ENCODE measurements around the gene ITSN2. TPM values are rescaled to one million over a fixed set of nuclear protein-coding genes. Genes with fewer than 3 reads are reported as not detected.

ITSN2 gene
- total and polyA plus RNA-seq, 2 of the 8 experiments (the other 6 are each of a cell fraction or from before 2014, with no cell fraction given): 9.3 to 17.0 TPM

GRCh38 chr2:24233321-24233720 lies 127.0 kb downstream of the ITSN2 start:
- DNase-seq (ENCODE audit: low read depth in 1 of 2, low spot score in 2 of 2) (no peak), FAIRE-seq (no peak)
- no peaks in the 10 kb centered on the region for H3K79me2 ChIP-seq (ENCODE audit: control insufficient read depth in 1 of 2, insufficient read depth in 2 of 2, low read length in 2 of 2)
- no peaks in the 10 kb centered on the region for H3K36me3 ChIP-seq (ENCODE audit: control insufficient read depth in 2 of 4, insufficient read depth in 4 of 4, low read length in 3 of 4)
- no peak overlapping the region for H4K8ac ChIP-seq (ENCODE audit: extremely low read depth, insufficient read depth, low read length)
- no peaks in the 10 kb centered on the region for H3K79me1 ChIP-seq (ENCODE audit: low read depth, low read length)
- no peak overlapping the region for H4K91ac ChIP-seq (replicated peaks; ENCODE audit: insufficient read length, low read length)
- no peak overlapping the region for H2BK120ac ChIP-seq (replicated peaks; ENCODE audit: low read depth, low read length)
- no peak overlapping the region for H3K56ac ChIP-seq (replicated peaks; ENCODE audit: insufficient read length, low read depth, low read length)
- no peaks in the 10 kb centered on the region for H3K4me1 ChIP-seq (replicated peaks in 1 of 4; ENCODE audit: control insufficient read depth in 3 of 4, insufficient read depth in 4 of 4, low read length in 3 of 4)
- 93% methylated on average over 2 of the region's 2 CpGs; no CpG with 5 or more reads in 1 of the 2 experiments for WGBS, 2 experiments (ENCODE audit: extremely low coverage in 1 of 2, insufficient coverage in 1 of 2, insufficient read length in 1 of 2, insufficient replicate concordance in 2 of 2, low coverage in 1 of 2, low lambda C conversion rate in 2 of 2, missing lambda C conversion rate in 1 of 2)
- H3K23ac ChIP-seq (ENCODE audit: insufficient read length): no peak overlapping the region
- H2BK5ac ChIP-seq (ENCODE audit: low read depth, low read length): no peak overlapping the region
- no peak overlapping the region for H3K4ac ChIP-seq (replicated peaks; ENCODE audit: insufficient read length, low read depth, low read length)
- H4K5ac ChIP-seq (ENCODE audit: insufficient read length, low read depth, low read length): no peak overlapping the region
- H3K18ac ChIP-seq (ENCODE audit: extremely low read depth, low read length): no peak overlapping the region
- H4K20me1 ChIP-seq (replicated peaks in 1 of 2; ENCODE audit: control insufficient read depth in 1 of 2, insufficient read depth in 2 of 2, low read length in 2 of 2): no peaks in the 10 kb centered on the region
- ChIA-PET POLR2A (ENCODE audit: partially characterized antibody) (interaction anchor here (0.9 to 1.1 kb wide), 2 partner anchors 9 to 67 kb away, joined by 3 to 4 read pairs; no protein-coding TSS in a partner anchor), CTCF (ENCODE audit: partially characterized antibody) (interaction anchor here (0.6 to 1.2 kb wide), 4 partner anchors 10 to 176 kb away, joined by 3 read pairs; no protein-coding TSS in a partner anchor)
- no peak overlapping the region for H2AFZ ChIP-seq (ENCODE audit: low read length)
- H3K23me2 ChIP-seq (ENCODE audit: low read depth, low read length): no peaks in the 10 kb centered on the region
- no peaks in the 10 kb centered on the region for H3K27me3 ChIP-seq (replicated peaks in 1 of 4; ENCODE audit: control insufficient read depth in 3 of 4, extremely low read depth in 1 of 4, insufficient read depth in 3 of 4, low read length in 3 of 4)
- H3K27ac ChIP-seq (ENCODE audit: low read depth, low read length): no peak overlapping the region
- H2BK20ac ChIP-seq (ENCODE audit: low read length): no peak overlapping the region
- H2BK12ac ChIP-seq (ENCODE audit: low read depth, low read length): no peak overlapping the region
- no peak overlapping the region for H2BK15ac ChIP-seq (ENCODE audit: low read length)
- no peak overlapping the region for H3K9ac ChIP-seq (replicated peaks in 1 of 4; ENCODE audit: extremely low read depth in 1 of 4, low read depth in 3 of 4, low read length in 3 of 4)
- H3K4me2 ChIP-seq (ENCODE audit: insufficient read depth in 1 of 2, low read depth in 2 of 2, low read length in 2 of 2): no peak overlapping the region
- no peak overlapping the region for H3K4me3 ChIP-seq (ENCODE audit: extremely low read depth in 1 of 4, insufficient read depth in 2 of 4, low read depth in 3 of 4, low read length in 4 of 4)
- H3K14ac ChIP-seq (ENCODE audit: insufficient read length): no peak overlapping the region
- H3K9me3 ChIP-seq (ENCODE audit: insufficient read depth in 2 of 2, low read depth in 1 of 2, low read length in 1 of 2): no peaks in the 10 kb centered on the region
- H2AK5ac ChIP-seq (ENCODE audit: low read depth, low read length): no peak overlapping the region
- TF ChIP-seq SIX5 (IDR thresholded peaks at IDR 0.05; ENCODE audit: low read depth, low read length) (no peak), TCF12 (IDR thresholded peaks at IDR 0.05; ENCODE audit: low read depth, low read length) (no peak), CREB1 (IDR thresholded peaks at IDR 0.05) (no peak), MAX (IDR thresholded peaks at IDR 0.05) (no peak), JUND (IDR thresholded peaks at IDR 0.05; ENCODE audit: low read length) (no peak), HDAC6 (IDR thresholded peaks at IDR 0.05; ENCODE audit: low read depth, low read length) (no peak), CHD2 (IDR thresholded peaks at IDR 0.05; ENCODE audit: low read length) (no peak), ZNF274 (IDR thresholded peaks at IDR 0.05; ENCODE audit: borderline replicate concordance, extremely low read depth, low read length) (no peak), HDAC2 (IDR thresholded peaks at IDR 0.05; ENCODE audit: borderline replicate concordance in 1 of 2, low read depth in 2 of 2, low read length in 2 of 2) (no peak), TAF1 (IDR thresholded peaks at IDR 0.05; ENCODE audit: low read depth, low read length) (no peak), CTBP2 (IDR thresholded peaks at IDR 0.05; ENCODE audit: borderline replicate concordance, insufficient read depth, insufficient read length, low read length) (no peak), USF2 (IDR thresholded peaks at IDR 0.05; ENCODE audit: low read length) (no peak), CBX5 (IDR thresholded peaks at IDR 0.05; ENCODE audit: low read depth, low read length) (no peak)

Data from H1 (cell line).